ENCODE measurements around the gene SUZ12.

Gene SUZ12

DNA sequence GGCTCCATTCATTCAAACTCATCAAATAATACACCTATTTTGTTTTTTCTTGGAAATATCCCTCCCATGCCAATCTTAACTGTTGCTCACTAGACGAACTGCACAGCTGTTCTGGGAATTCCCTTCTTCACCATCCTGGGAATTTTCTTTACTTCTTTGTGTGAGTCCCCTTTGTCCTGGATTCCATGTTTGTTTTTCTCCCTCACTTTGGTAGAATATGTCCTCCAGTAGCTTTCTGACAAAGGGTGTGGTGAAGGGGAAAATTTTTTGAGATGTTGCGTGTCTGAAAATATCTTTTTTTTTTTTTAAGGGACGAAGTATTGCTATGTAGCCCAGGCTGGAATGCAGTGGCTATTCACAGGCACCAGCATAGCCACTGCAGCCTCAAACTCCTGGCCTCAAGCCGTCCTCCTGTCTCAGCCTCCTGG, 18.1 kb upstream of the SUZ12 start:
- Histone ChIP-seq H3F3A (ENCODE audit: control insufficient read depth, insufficient read depth) (0 out of 2 replicates have a peak, but pooled peaks cover 7% of the 10 kb centered on the region), H3K36me3 (ENCODE audit: control insufficient read depth, low read length) (no peaks in the 10 kb centered on the region), H3K27ac (ENCODE audit: low read depth, low read length) (no peak overlapping the region), H3K9me2 (replicated peaks; ENCODE audit: control insufficient read depth, low read length) (no peaks in the 10 kb centered on the region), H3K27me3 (ENCODE audit: control insufficient read depth, low read length) (peaks cover 11% of the 10 kb centered on the region), H3K79me2 (ENCODE audit: control insufficient read depth, low read length) (no peaks in the 10 kb centered on the region), H3K9me3 (ENCODE audit: control insufficient read depth, insufficient read depth, low read length) (no peaks in the 10 kb centered on the region), H3K4me2 (ENCODE audit: low read length) (no peak overlapping the region), H3K4me3 (ENCODE audit: low read length) (no peak overlapping the region), H3K4me1 (ENCODE audit: control insufficient read depth, low read length) (peaks cover 9% of the 10 kb centered on the region), H4K20me1 (ENCODE audit: control insufficient read depth, insufficient read depth, low read depth, low read length) (no peaks in the 10 kb centered on the region)
- TF ChIP-seq, protein P1, sequence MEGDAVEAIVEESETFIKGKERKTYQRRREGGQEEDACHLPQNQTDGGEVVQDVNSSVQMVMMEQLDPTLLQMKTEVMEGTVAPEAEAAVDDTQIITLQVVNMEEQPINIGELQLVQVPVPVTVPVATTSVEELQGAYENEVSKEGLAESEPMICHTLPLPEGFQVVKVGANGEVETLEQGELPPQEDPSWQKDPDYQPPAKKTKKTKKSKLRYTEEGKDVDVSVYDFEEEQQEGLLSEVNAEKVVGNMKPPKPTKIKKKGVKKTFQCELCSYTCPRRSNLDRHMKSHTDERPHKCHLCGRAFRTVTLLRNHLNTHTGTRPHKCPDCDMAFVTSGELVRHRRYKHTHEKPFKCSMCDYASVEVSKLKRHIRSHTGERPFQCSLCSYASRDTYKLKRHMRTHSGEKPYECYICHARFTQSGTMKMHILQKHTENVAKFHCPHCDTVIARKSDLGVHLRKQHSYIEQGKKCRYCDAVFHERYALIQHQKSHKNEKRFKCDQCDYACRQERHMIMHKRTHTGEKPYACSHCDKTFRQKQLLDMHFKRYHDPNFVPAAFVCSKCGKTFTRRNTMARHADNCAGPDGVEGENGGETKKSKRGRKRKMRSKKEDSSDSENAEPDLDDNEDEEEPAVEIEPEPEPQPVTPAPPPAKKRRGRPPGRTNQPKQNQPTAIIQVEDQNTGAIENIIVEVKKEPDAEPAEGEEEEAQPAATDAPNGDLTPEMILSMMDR (IDR thresholded peaks at IDR 0.05; ENCODE audit: low read depth, low read length, poor library complexity, severe bottlenecking): no peak
- no peak for TF ChIP-seq EZH2phosphoT487 (IDR thresholded peaks at IDR 0.05; ENCODE audit: borderline replicate concordance, low read length)

DNA sequence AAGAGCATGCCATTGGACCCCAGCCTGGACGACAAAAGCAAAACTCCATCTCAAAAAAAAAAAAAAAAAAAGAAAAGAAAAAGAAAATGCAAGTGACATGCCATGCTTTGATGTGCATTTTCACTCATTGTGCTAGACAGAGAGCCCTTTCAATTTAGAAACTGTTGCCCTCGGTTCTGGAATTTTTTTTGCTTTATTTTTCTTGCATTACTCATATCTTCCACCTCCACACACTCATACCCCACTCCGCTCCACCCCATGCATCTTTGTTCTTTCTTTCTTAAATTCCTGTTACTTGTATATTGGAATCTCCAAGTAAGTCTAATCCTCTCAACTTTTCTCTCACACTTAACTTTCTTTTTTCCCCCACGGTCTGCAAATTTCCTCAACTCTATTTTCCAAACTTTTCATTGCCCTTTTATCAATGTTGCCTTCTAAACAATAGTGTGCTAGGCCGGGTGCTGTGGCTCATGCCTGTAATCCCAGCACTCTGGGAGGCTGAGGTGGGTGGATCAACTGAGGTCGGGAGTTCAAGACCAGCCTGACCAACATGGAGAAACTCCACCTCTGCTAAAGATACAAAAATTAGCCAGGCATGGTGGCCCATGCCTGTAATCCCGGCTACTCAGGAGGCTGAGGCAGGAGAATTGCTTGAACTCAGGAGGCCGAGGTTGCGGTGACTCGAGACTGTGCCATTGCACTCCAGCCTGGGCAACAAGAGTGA, 16.8 kb upstream of the SUZ12 start:
- Histone ChIP-seq H3K79me2 (ENCODE audit: control insufficient read depth, low read length) (no peaks in the 10 kb centered on the region), H3K27ac (ENCODE audit: low read depth, low read length) (no peak overlapping the region), H3K27me3 (ENCODE audit: control insufficient read depth, low read length) (peaks cover 11% of the 10 kb centered on the region), H3K36me3 (ENCODE audit: control insufficient read depth, low read length) (no peaks in the 10 kb centered on the region), H3K4me1 (ENCODE audit: control insufficient read depth, low read length) (peaks cover 6% of the 10 kb centered on the region), H3K9me3 (ENCODE audit: control insufficient read depth, insufficient read depth, low read length) (no peaks in the 10 kb centered on the region), H3K4me3 (ENCODE audit: low read length) (no peak overlapping the region), H4K20me1 (ENCODE audit: control insufficient read depth, insufficient read depth, low read depth, low read length) (no peaks in the 10 kb centered on the region), H3K9me2 (replicated peaks; ENCODE audit: control insufficient read depth, low read length) (no peaks in the 10 kb centered on the region), H3F3A (ENCODE audit: control insufficient read depth, insufficient read depth) (no peaks in the 10 kb centered on the region), H3K4me2 (ENCODE audit: low read length) (no peak overlapping the region)
- TF ChIP-seq, protein P1 (IDR thresholded peaks at IDR 0.05; ENCODE audit: low read depth, low read length, poor library complexity, severe bottlenecking): no peak
- TF ChIP-seq EZH2phosphoT487 (IDR thresholded peaks at IDR 0.05; ENCODE audit: borderline replicate concordance, low read length): no peak

DNA sequence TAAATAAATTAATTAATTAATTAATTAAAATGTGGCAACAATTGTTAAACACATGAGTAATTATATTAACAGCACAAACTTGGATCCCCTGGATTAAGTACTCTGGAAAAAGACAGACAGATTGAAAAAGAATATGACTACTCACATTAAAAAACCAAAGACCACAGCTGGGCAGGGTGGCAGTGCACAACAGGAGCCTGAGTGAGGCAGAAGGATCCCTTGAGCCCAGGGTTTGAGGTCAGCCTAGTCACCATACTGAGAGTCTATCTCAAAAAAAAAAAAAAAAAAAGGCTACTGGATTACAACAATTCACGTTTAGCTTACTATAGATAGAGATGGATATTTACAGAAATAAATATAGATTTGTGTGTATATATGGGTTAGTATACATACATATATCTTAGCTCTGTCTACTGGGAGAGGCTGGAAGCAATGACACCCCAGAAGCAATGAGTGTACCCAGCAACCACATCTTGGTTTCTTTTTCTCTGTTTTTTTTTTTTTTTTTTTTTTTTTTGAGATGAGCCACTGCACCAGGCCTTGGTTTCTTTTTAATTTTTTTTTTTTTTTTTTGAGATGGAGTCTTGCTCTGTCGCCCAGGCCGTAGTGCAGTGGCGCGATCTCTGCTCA, 10.6 kb upstream of the SUZ12 start:
- Histone ChIP-seq H3K9me2 (replicated peaks; ENCODE audit: control insufficient read depth, low read length) (no peaks in the 10 kb centered on the region), H3K4me1 (ENCODE audit: control insufficient read depth, low read length) (peaks cover 6% of the 10 kb centered on the region), H3K27me3 (ENCODE audit: control insufficient read depth, low read length) (no peaks in the 10 kb centered on the region), H3K79me2 (ENCODE audit: control insufficient read depth, low read length) (no peaks in the 10 kb centered on the region), H3F3A (ENCODE audit: control insufficient read depth, insufficient read depth) (no peaks in the 10 kb centered on the region), H3K4me3 (ENCODE audit: low read length) (no peak overlapping the region), H3K9me3 (ENCODE audit: control insufficient read depth, insufficient read depth, low read length) (no peaks in the 10 kb centered on the region), H3K4me2 (ENCODE audit: low read length) (no peak overlapping the region), H3K27ac (ENCODE audit: low read depth, low read length) (no peak overlapping the region), H4K20me1 (ENCODE audit: control insufficient read depth, insufficient read depth, low read depth, low read length) (no peaks in the 10 kb centered on the region), H3K36me3 (ENCODE audit: control insufficient read depth, low read length) (no peaks in the 10 kb centered on the region)
- TF ChIP-seq, protein P1 (IDR thresholded peaks at IDR 0.05; ENCODE audit: low read depth, low read length, poor library complexity, severe bottlenecking): no peak
- TF ChIP-seq EZH2phosphoT487 (IDR thresholded peaks at IDR 0.05; ENCODE audit: borderline replicate concordance, low read length): no peak

Measured in DOHH2 (cell line).